Activated naive CD4-positive, alpha-beta T cell treated with anti-CD3 and anti-CD28 coated beads for 36 hours (primary cell): ENCODE results near the gene SNX10. TPM values are rescaled to one million over a fixed set of nuclear protein-coding genes. Genes with fewer than 3 reads are reported as not detected.

Experiments used
- CTCF ChIA-PET: fragments of 350-600 bp; sonication (Branson Sonifier 250); formaldehyde crosslinking; loops from one replicate; lab custom pipeline; 2021; ENCODE audit warnings: antibody characterized with exemption; lab: Charles Lee
- DNase-seq: peaks from one replicate; pipeline ENCODE4 v3.0.0-alpha.2; 2020
- H3K27ac Mint-ChIP-seq: one replicate; pipeline ENCODE4 v1.8.0; 2021; ENCODE audit warnings: mild to moderate bottlenecking, mixed read lengths
- H3K27me3 Mint-ChIP-seq: one replicate; pipeline ENCODE4 v1.8.0; 2021; ENCODE audit warnings: low read depth, mixed read lengths
- H3K36me3 Mint-ChIP-seq: one replicate; pipeline ENCODE4 v1.8.0; 2021; ENCODE audit warnings: low read depth, mixed read lengths
- H3K4me1 Mint-ChIP-seq: one replicate; pipeline ENCODE4 v1.8.0; 2021; ENCODE audit warnings: low read depth, mixed read lengths
- H3K4me3 Mint-ChIP-seq: one replicate; pipeline ENCODE4 v1.8.0; 2021; ENCODE audit warnings: mild to moderate bottlenecking, moderate library complexity, mixed read lengths
- H3K9me3 Mint-ChIP-seq: one replicate; pipeline ENCODE4 v1.8.0; 2021; ENCODE audit warnings: mixed read lengths
- intact Hi-C: fragments of 100-400 bp; cut with micrococcal nuclease; formaldehyde crosslinking; loops from one replicate; pipeline ENCODE4 v1.15.1; 2023
- total RNA-seq, 2 experiments: library from RNA; stranded (reverse); gene quantifications; one replicate each; pipeline ENCODE4 v1.2.3, GENCODE V29; 2021

Gene SNX10
- total RNA-seq, 2 experiments from 2014 or later: 17.0 to 17.5 TPM

DNA sequence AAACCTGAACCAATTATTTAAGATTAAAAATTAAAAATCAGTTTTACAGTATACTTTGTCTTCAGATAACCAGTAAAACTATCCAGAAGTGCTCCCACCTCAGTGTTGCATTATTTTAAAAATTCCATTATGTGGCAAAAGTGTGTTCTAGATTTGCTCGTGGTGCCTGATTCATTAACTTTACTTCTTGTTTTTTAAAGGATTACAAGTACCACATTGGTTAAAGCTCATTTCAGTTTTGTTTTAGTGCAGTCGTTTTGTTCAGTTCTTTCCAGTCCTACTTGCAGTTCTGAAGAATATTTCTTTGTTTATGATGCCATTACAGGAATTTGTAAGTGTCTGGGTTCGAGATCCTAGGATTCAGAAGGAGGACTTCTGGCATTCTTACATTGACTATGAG, 69.0 kb downstream of the SNX10 start:
- no peaks in the 10 kb centered on the region for H3K27me3 Mint-ChIP-seq
- no peak overlapping the region for H3K4me3 Mint-ChIP-seq
- no peaks in the 10 kb centered on the region for H3K9me3 Mint-ChIP-seq
- intact Hi-C loops: no loop called here
- DNase-seq: no peak
- H3K36me3 Mint-ChIP-seq: peaks cover 5% of the 10 kb centered on the region
- no peak overlapping the region for H3K27ac Mint-ChIP-seq
- peaks cover 3% of the 10 kb centered on the region for H3K4me1 Mint-ChIP-seq
- CTCF ChIA-PET: interaction anchor here (0.6 to 2.9 kb wide), 3 partner anchors 9 to 270 kb away, joined by 3 to 11 read pairs (median 3); no protein-coding TSS in a partner anchor

DNA sequence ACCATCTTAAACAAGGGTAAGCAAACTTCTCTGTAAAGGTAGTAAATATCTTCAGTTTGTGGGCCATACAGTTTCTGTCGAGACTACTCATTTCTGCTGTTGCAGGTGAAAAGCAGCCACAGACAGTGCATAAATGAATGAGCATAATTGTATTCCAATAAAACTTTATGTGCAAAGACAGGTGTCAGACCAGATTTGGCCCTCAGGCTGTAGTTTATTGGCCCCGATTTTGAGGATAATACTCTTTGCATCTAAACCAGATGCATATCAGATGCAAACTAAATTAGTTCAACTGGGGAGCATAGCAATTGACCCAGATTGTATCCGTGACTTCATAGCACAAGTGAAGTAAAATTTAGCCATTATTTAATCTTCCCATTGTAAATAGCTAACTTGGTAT, 70.0 kb downstream of the SNX10 start:
- peaks cover 3% of the 10 kb centered on the region for H3K4me1 Mint-ChIP-seq
- H3K36me3 Mint-ChIP-seq: peaks cover 7% of the 10 kb centered on the region
- no peak for DNase-seq
- no peaks in the 10 kb centered on the region for H3K27me3 Mint-ChIP-seq
- no peak overlapping the region for H3K27ac Mint-ChIP-seq
- intact Hi-C loops: no loop called here
- CTCF ChIA-PET: interaction anchor here (0.7 to 2.9 kb wide), 4 partner anchors 8 to 271 kb away, joined by 3 to 11 read pairs (median 3); partner anchors contain the start of gene SNX10
- H3K4me3 Mint-ChIP-seq: no peak overlapping the region
- H3K9me3 Mint-ChIP-seq: no peaks in the 10 kb centered on the region

DNA sequence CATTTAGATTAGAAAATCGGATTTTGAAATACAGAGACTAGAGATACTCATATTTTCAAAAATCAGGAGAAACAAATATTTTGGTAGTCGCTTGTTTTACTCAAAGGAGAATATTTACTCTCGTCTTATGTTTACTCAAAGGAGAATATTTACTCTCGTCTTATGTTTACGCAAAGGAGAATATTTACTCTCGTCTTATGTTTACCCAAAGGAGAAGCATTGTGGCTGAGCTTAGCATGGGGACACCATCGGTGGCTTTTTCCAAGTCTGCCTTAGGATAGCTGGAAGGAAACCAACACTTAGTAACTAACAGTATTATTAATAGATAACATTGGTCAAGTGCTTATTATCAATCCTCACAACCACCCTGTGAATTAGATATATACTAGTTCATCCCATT, 71.8 kb downstream of the SNX10 start:
- Mint-ChIP-seq H3K27me3 (no peaks in the 10 kb centered on the region), H3K9me3 (no peaks in the 10 kb centered on the region), H3K4me3 (no peak overlapping the region), H3K36me3 (peaks cover 7% of the 10 kb centered on the region), H3K4me1 (peaks cover 3% of the 10 kb centered on the region), H3K27ac (no peak overlapping the region)
- DNase-seq: no peak
- CTCF ChIA-PET: interaction anchor here (0.6 to 5.8 kb wide), 8 partner anchors 12 to 666 kb away, joined by 3 to 68 read pairs (median 4); no protein-coding TSS in a partner anchor
- intact Hi-C loops: no loop called here

DNA sequence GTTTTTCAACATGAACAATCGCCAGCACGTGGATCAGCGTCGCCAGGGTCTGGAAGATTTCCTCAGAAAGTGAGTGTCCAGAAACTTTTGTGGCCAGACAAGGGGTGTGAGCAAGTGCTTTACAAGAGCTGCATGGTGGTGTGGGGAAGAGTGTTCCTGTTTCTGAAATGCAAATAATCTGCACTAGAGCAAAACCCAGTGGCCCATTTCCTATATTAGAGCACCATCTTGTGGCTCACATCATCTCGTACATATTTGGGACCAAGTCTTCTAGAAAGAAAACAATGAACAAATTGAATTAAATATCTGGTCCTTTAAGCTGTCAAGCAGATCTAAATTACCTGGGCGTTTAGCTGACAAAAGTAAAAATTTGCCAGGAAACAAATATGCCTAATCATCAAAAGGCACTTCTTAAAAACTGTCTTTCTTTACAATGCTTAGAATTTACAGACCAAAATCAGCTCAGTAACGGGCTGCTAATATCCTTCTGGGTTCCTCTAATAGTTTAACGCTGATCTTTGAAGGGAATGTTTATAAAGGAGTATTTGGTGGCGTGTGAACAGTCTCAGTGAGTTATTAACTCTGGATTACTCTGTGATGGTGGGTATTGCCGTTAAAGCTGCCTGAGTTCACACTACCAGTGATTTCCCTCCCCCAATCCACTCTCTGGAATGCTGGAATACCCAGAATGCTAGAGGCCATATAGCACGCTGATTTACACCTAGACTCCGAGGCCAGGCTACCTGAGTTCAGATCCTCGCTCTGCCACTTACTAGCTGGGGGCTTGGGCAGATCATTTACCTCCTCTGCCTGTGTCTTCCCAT, 73.6 kb downstream of the SNX10 start:
- Mint-ChIP-seq H3K36me3 (peaks cover 7% of the 10 kb centered on the region), H3K4me1 (peaks cover 9% of the 10 kb centered on the region), H3K27me3 (no peaks in the 10 kb centered on the region), H3K4me3 (no peak overlapping the region), H3K27ac (no peak overlapping the region), H3K9me3 (no peaks in the 10 kb centered on the region)
- DNase-seq: peak; percentile 71
- intact Hi-C loops: loop anchor here (1.0 to 5.0 kb wide), 6 partner anchors 71 to 473 kb away; no protein-coding TSS in a partner anchor
- CTCF ChIA-PET: interaction anchor here (0.7 to 5.8 kb wide), 33 partner anchors 9 to 472 kb away, joined by 3 to 68 read pairs (median 4); partner anchors contain the start of gene CBX3

DNA sequence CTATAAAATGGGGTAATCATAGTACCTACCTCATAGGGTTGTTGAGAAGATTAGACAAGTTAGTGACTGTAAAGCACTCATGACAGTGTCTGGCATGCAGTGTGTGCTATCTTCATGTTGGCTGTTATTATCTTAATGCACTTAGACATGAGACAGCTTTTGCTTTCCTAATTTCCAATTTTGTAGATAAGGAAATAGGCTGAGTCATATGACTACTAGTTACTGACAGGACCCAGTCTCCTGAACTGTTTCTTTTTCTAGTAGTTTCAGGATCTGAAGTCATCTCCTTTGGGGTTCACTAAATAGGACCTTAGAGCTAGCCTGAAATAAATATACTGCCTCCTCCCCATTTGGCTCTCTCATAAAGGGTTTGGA, 74.2 kb downstream of the SNX10 start:
- intact Hi-C loops: loop anchor here (1.0 to 5.0 kb wide), 6 partner anchors 72 to 474 kb away; no protein-coding TSS in a partner anchor
- H3K4me3 Mint-ChIP-seq: no peak overlapping the region
- CTCF ChIA-PET: interaction anchor here (0.7 to 5.8 kb wide), 20 partner anchors 8 to 472 kb away, joined by 3 to 68 read pairs (median 4); no protein-coding TSS in a partner anchor

DNA sequence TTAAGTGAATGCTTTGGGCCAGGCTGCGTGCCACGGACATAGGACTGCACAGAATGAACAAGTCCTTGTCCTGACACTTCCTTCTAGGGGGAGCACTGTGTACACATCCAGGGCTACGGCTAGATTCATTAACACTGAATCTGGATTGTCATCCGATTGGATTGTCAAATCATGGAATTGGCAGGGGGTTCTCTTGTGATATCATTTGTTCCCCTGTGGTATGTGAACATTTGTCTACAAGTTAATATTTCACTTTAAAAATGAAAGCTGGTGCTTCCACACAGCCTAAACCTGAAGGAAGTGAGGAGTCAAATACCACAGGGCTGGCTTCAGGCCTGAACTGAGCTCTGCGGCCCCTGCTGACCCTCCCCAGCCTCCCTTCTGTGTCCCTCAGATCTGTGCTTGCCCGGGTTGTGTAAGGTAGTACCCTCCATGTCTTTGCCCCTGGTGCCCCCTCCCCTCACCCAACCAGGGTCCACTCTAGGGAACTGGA, 75.6 kb downstream of the SNX10 start:
- CTCF ChIA-PET: interaction anchor here (1.6 to 5.8 kb wide), 2 partner anchors 277 to 288 kb away, joined by 4 to 68 read pairs; no protein-coding TSS in a partner anchor
- H3K4me3 Mint-ChIP-seq: no peak overlapping the region
- no peak overlapping the region for H3K27ac Mint-ChIP-seq
- peaks cover 8% of the 10 kb centered on the region for H3K36me3 Mint-ChIP-seq
- no peak for DNase-seq
- peaks cover 9% of the 10 kb centered on the region for H3K4me1 Mint-ChIP-seq
- intact Hi-C loops: loop anchor here (5.0 kb wide), 1 partner anchor 415 kb away; no protein-coding TSS in a partner anchor
- peaks cover under 1% of the 10 kb centered on the region for H3K27me3 Mint-ChIP-seq
- H3K9me3 Mint-ChIP-seq: no peaks in the 10 kb centered on the region

More for the DNA sequence above, 74.2 kb downstream of the SNX10 start:
- Mint-ChIP-seq H3K4me1 (peaks cover 9% of the 10 kb centered on the region), H3K36me3 (peaks cover 7% of the 10 kb centered on the region), H3K9me3 (no peaks in the 10 kb centered on the region), H3K27ac (no peak overlapping the region), H3K27me3 (no peaks in the 10 kb centered on the region)
- DNase-seq: no peak

DNA sequence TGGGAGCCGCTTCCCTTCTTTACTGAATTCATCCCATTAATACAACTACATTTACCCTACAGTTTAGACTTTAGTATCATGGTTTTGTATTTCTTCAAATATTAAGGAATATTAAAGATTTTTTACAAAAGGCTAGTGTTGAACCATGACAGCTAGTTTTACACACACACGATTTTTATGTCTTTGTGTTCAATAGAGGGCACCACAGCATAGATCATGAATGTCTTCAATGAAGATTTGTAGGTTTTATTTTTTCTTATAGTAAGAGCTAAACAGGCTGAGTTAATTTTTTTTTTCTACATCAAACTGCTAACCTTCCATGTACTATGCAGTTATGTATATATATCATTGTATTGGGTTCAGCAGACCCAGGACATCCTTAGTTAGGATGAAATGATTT, 76.9 kb downstream of the SNX10 start:
- H3K36me3 Mint-ChIP-seq: peaks cover 11% of the 10 kb centered on the region
- no peak overlapping the region for H3K4me3 Mint-ChIP-seq
- H3K4me1 Mint-ChIP-seq: peaks cover 9% of the 10 kb centered on the region
- H3K9me3 Mint-ChIP-seq: no peaks in the 10 kb centered on the region
- intact Hi-C loops: loop anchor here (5.0 kb wide), 1 partner anchor 416 kb away; no protein-coding TSS in a partner anchor
- DNase-seq: no peak
- CTCF ChIA-PET: interaction anchor here (0.6 to 2.7 kb wide), 14 partner anchors 8 to 476 kb away, joined by 3 to 17 read pairs (median 5); partner anchors contain the start of gene SNX10
- no peak overlapping the region for H3K27ac Mint-ChIP-seq
- peaks cover 4% of the 10 kb centered on the region for H3K27me3 Mint-ChIP-seq

DNA sequence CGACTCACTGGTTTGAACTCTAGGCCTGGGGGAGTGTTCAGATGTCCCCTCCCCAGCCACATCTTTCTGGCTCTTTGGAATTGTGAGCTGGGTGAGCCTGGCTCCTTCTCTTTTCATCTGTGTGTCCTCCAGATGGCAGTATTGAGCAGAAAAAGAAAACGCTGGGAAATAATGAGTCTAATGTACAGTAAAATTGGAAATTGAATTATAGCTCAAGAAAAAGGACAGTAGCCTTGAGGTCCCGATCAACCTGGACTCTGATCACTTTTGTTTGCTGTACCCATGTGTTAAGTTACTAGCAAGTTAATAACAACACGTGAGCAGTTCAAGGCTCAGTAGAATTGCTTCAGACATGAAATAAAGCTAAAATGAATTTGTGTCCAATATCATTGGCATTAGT, 77.9 kb downstream of the SNX10 start:
- peaks cover 13% of the 10 kb centered on the region for H3K36me3 Mint-ChIP-seq
- no peaks in the 10 kb centered on the region for H3K9me3 Mint-ChIP-seq
- peaks cover 10% of the 10 kb centered on the region for H3K27me3 Mint-ChIP-seq
- no peak overlapping the region for H3K27ac Mint-ChIP-seq
- H3K4me1 Mint-ChIP-seq: peaks cover 9% of the 10 kb centered on the region
- H3K4me3 Mint-ChIP-seq: no peak overlapping the region
- peak; percentile 34 for DNase-seq
- intact Hi-C loops: loop anchor here (1.0 to 5.0 kb wide), 4 partner anchors 131 to 792 kb away; no protein-coding TSS in a partner anchor
- CTCF ChIA-PET: interaction anchor here (0.6 to 2.7 kb wide), 41 partner anchors 9 to 793 kb away, joined by 3 to 25 read pairs (median 4); partner anchors contain the start of genes NFE2L3 and SNX10

DNA sequence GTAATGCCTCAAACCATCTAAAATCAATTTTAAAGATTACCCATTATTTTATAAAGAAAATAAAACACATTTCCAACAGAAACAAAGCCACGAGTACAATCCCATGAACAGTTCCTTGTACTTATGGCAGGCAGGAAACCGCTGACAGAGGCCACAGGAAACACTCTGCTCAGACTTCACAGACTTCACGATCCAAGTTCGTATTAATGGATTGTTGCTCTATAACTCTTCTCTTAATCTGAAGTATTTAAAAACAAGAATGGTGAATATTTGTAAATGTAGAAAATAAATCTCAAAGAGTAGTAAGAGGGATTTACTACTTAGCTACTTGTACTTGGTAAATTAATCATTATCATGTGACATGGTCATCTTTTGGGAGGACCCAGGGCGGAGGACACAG, 78.3 kb downstream of the SNX10 start:
- Mint-ChIP-seq H3K4me3 (no peak overlapping the region), H3K36me3 (peaks cover 12% of the 10 kb centered on the region), H3K27ac (no peak overlapping the region), H3K9me3 (no peaks in the 10 kb centered on the region), H3K27me3 (peaks cover 10% of the 10 kb centered on the region), H3K4me1 (peaks cover 8% of the 10 kb centered on the region)
- DNase-seq: no peak
- CTCF ChIA-PET: interaction anchor here (0.6 to 2.7 kb wide), 39 partner anchors 9 to 792 kb away, joined by 3 to 25 read pairs (median 4); partner anchors contain the start of genes NFE2L3 and SNX10
- intact Hi-C loops: no loop called here

DNA sequence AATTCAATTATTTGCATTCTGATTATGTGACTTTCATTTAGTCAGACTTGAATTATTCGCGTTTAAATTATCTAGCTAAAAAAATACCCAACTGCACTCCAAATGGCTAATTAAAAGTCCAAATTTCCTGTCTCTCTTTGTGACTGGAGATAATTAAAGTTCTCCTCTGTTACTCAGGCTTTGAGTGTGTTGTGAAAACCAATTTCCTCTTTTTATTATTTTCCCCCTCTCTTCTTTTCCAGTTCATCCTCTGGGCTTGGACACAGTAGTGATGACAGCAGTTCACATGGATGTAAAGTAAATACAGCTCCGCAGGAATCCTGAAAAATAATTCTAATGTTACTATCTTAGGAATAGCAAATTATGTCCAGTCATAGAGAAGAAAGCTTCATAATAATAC, 80.6 kb downstream of the SNX10 start:
- no peak for DNase-seq
- CTCF ChIA-PET: interaction anchor here (0.6 to 1.5 kb wide), 7 partner anchors 25 to 1866 kb away, joined by 3 to 8 read pairs (median 4); no protein-coding TSS in a partner anchor
- Mint-ChIP-seq H3K27me3 (peaks cover 15% of the 10 kb centered on the region), H3K27ac (no peak overlapping the region), H3K9me3 (no peaks in the 10 kb centered on the region), H3K4me3 (no peak overlapping the region), H3K4me1 (peaks cover 6% of the 10 kb centered on the region), H3K36me3 (peaks cover 6% of the 10 kb centered on the region)
- intact Hi-C loops: no loop called here

DNA sequence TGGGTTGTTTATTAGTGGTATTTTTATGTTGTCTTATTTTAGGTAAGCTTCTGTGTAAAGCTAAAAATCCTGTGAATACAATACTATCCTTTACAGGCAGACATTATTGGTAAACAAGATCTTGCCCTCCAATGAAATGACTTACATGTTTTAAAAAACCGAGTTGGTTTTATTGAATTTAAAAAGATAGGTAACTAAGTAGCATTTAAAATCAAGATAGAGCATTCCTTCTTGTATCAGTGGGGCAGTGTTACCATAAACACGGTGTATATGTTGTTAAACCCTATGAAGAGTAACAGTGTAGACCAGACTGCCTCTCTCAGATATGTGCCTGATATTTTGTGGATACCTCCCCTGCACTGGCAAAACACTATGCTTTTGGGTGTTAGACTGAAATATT, 81.0 kb downstream of the SNX10 start:
- peaks cover 18% of the 10 kb centered on the region for H3K27me3 Mint-ChIP-seq
- H3K36me3 Mint-ChIP-seq: peaks cover 6% of the 10 kb centered on the region
- peaks cover 6% of the 10 kb centered on the region for H3K4me1 Mint-ChIP-seq
- H3K9me3 Mint-ChIP-seq: no peaks in the 10 kb centered on the region
- H3K27ac Mint-ChIP-seq: no peak overlapping the region
- DNase-seq: no peak
- intact Hi-C loops: no loop called here
- CTCF ChIA-PET: interaction anchor here (0.6 to 1.5 kb wide), 7 partner anchors 24 to 1866 kb away, joined by 3 to 8 read pairs (median 4); no protein-coding TSS in a partner anchor
- no peak overlapping the region for H3K4me3 Mint-ChIP-seq
